NCI-H1694 (cell line): ENCODE measurements around the gene TMPRSS11D.

Experiments
- DNase-seq: peaks from one replicate; lab custom pipeline; 2025; lab: John Stamatoyannopoulos, UW

The TMPRSS11D gene, protein sequence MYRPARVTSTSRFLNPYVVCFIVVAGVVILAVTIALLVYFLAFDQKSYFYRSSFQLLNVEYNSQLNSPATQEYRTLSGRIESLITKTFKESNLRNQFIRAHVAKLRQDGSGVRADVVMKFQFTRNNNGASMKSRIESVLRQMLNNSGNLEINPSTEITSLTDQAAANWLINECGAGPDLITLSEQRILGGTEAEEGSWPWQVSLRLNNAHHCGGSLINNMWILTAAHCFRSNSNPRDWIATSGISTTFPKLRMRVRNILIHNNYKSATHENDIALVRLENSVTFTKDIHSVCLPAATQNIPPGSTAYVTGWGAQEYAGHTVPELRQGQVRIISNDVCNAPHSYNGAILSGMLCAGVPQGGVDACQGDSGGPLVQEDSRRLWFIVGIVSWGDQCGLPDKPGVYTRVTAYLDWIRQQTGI

DNA sequence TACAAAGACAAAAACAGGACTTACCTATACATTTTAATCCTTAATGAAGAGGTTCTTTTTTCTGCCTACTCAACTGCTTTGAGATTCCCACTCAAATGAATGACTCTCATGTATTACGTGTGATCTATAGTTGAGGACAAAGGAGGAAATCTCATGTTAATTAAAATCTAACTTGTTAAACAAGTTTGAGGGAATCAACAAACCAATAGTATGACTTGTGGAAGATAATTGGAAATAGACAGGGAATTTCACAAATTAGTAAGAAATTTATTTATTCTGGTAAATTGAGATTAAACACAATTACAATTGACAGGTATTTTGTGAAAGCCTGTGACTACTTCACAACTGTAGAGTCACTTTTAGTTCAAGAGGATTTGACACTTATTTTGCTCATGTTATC, at the start of gene TMPRSS11D:
TMPRSS11D (minus strand) TSS at position 101 of the 400 bp plus-strand sequence; CDS start at position 32, 69 bp downstream.
- no peak for DNase-seq

DNA sequence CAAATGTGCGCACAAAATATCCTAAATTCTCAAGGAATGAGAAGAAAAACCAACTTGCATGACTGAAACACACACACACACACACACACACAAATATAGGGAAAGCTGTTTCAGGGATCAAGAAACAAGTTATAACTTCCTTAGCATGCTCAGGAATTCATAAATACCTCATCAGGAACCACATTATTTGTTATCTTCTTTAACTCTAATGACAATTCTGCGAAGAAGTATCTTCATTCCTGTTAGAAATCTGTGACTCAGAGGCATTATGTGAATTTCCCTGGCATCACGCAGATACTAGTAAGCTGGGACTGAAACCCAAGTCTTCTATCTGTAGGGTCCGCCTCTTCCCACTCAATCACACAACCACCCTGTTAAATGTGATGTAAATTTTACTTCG, 49.2 kb upstream of the TMPRSS11D start:
- DNase-seq = no peak

DNA sequence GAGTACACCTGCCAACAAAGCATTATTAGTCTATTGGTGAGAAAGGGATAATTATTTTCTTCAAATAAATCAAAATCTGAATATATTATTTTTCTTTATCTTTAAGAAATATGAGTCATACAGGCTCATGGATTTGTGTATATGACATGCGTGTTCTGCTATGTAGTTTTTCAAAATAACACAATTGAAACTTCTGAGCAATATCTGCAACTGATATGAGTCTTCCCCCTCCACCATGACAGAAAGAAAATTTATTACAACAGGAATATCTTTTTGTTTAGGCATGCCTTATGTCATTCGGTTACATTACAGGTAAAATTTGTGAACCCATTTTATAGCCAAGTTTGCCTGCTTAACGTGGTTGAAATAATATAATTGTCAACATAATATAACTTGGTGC, 47.5 kb upstream of the TMPRSS11D start:
- no peak for DNase-seq

DNA sequence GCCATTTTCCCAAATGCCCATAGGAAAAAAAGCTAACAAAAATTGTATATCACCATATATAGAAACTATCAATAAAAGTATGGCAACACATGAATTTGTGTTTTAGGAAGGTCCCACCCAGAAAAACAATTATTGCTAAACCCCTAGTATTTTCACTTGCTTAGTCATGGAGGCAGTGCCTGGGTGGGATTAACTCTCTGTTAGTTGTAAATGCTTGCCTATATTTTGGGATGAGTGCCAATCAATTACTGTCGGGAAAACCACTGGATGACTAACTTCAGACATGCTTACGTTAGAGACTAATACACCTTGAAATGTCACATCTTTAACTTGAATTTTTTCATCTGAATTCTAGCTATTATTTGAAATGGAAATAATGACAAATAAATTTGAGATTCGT, 45.6 kb upstream of the TMPRSS11D start:
- no peak for DNase-seq

DNA sequence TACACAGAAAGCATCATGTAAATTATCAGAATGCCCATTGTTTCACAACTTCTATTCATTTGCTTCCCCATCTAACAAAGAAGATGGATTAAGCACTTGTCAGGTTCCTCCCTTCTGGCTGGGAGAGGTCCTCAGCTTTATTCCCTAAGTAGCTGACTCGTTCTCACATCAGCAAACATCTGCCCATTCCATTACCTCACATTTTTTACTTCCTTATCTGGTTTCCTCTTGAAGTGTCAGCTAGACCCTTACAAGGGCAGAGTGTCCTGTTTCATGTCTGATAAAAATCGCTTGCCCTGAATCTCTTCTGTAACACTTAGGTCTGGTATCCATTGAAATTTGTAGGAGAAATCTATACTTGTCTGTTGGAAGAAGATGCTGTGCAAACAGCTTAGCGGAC, 44.7 kb upstream of the TMPRSS11D start:
- DNase-seq = no peak

DNA sequence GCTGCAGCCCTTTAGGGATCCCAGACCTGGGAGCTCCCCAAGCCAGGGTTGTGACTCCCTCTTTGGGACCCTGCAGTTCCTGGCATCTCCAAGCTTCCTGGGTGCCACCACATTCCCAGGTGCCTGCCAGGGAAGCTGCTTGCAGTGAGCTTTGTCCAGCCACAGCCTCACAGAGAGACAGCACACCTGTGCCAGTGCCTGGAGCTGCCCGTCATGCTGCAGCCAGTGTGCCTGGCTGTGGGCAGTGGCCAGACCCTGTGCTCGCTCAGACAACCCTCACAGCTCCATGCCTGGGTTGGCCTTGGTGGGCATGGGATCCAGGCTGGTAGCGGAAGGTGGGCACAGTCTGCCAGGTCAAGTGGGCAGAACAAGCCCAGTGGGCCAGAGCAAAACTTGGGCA, 43.4 kb upstream of the TMPRSS11D start:
- no peak for DNase-seq

DNA sequence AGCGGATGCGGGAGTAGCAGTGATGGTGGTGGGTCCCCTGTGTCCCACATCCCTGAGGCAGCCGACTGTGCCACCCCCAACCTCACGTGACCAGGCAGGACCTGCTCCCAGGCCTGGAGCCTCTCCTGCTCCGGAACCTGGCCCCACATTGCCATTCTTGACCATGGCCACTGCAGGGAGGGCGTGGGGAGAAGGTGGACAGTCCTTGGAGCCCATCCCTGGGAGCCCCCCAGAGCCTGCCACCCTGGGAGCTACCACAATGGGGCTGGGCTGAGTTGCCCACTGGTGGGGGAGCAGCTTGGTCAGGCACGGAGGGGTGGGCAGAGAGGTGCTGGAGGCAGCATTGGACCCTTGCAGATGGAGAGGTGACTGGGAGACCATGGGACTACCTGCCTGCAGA, 42.7 kb upstream of the TMPRSS11D start:
- no peak for DNase-seq

DNA sequence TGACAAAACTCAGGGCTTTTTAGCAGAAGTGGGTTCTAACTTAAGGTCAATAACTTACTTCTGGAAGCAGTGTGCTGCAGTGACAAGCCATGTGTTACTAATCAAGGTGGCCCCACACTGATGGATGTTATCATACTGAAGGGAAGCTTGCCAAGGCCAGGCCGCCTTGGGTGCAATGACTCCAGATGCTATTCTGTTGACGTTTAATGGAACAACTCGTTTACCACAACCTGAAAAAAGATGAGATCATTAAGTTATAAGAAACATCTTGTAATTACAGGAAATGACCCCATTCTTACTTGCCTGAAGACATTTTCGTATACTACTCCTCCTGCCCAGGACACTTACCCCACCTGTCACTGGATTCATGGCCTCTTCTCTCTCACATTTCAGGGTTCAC, 38.9 kb upstream of the TMPRSS11D start:
- no peak for DNase-seq

DNA sequence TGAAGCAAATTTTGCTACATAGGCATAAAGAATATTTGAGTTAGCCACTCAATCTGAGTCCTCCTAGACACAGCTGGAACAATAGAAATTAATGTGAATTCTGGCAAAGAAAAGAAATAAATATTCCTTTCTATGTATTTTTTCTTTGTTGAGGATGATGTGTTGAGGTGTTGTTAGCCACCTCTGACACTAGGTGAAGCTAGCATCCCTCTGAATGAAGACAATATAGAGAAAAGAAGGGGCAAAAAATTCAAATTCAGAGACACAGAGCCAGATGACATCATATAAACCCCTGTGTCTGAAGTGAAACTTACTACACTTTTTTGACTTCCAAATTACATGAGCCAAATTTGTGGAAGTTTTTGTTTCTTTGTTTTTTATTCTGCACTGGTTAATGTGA, 34.6 kb upstream of the TMPRSS11D start:
- no peak for DNase-seq

DNA sequence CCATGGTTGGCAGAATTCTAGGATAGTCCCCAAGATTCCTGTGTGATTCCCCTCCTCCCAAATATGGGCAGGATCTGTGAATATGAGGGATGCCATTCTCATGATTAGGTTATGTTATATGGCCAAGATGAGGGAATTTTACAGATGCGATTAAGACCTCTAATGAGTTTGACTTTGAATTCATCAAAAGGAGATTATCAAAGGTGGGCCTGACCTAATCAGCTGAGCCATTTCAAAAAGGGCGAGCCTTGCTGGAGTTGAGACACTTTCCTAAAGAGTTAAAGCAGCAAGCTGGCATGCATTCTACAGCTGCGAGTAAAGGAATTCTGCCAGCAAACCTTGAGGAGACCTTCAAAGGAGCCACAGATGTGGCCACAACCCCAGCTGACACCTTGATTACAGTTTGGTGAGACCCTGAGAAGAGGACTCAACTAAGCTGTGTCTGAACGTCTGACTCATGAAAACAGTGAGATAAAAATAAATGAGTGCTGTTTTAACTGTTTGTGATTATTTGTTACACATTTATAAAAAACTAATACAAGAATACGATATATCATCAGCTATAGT, 31.7 kb upstream of the TMPRSS11D start:
- no peak for DNase-seq

DNA sequence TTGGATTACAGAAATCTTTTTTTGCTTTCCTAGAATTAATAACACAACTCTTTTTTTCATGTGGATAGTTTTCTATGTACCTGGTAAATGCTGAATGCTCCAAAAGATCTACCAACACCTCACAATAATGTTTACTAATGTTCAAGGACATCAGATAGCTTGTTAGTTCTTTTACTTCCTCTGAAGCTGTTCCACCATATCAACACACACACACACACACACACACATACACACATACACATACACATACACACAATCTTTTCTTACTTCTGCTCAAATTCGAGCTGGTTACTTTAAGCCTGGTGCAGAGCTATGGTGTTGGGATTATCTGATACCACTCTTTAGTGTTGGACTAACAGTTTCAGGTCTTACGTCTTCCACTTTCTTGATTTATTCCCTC, 28.3 kb upstream of the TMPRSS11D start:
- no peak for DNase-seq

DNA sequence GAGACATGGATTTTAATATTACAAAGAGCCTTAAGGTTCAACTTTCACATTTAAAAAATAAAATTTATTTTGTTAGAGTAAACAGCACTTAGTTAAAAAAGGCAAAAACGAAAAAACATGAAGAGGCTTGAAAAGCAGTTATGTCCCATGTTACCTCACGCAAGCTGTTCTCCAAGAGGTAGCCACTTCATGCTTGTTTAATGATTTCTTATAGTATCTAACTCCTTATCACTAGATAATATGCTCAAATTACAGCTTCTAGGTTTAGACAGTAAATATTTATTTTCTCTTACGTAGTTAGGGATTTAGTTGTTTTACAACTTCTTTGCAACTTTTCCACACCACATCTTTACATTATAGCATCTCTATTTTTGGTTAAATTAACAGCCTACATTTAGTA, 27.8 kb upstream of the TMPRSS11D start:
- no peak for DNase-seq

DNA sequence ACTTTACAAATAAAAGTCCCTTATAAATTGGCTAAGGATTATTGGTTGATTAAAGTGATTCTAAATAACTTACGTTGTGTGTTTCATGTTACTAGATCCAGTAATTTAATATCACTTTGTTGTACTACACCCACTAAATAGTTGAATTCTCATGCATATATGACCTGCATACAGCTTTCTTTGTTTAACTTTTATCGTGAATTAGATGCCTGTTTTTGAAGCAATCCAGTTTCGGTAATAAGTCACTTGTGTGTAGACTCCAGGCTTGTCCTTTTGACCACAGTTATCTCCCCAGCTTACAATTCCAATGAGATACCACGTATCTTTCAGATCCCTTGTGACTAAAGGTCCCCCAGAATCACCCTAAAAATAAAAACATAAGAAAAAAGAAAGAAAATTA, 27.3 kb upstream of the TMPRSS11D start:
- no peak for DNase-seq

DNA sequence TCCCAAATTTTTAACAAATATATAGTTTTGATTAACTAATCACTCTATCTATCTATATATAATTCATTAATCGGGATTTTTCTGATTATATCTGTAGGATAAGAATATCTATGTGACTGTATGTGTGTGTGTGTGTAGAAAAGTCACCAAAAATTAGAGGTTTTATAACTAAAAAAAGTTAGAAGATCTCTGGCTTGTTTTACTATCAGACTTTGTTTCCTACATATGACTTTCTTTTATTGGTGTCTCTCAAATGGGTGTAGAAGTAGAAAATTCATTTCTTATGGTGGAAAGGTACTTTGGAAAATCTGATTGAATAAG, 26.7 kb upstream of the TMPRSS11D start:
- no peak for DNase-seq

DNA sequence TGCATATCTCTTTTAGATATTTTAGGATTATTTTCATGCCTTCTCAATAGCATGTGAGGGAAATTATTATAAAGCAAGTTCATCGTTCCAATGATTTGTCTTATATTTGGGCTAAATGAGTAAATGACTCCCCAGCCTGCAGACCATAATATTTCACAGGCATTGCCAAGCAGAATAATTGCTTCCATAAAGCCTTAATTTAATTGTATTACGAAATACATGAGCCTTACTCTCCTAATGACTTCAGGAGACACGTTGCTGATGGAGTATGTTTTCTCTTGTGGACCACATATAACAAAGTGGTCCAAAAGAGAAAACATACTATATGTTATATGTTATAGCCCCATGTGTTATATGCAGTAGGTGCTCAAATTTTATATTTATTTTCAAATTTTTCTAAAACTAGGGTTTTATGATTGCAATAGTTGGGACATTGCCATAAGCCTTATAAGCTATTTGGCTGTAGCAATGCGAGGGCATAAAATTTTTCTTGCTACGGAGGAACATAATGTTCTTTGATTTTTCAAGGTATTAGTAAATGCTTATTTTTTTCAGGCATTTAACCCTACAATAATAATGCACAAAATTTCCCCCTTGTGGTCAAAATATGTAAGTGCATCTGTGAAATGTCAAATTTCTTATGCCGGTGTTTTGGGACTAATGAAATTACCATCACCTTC, 26.2 kb upstream of the TMPRSS11D start:
- no peak for DNase-seq

DNA sequence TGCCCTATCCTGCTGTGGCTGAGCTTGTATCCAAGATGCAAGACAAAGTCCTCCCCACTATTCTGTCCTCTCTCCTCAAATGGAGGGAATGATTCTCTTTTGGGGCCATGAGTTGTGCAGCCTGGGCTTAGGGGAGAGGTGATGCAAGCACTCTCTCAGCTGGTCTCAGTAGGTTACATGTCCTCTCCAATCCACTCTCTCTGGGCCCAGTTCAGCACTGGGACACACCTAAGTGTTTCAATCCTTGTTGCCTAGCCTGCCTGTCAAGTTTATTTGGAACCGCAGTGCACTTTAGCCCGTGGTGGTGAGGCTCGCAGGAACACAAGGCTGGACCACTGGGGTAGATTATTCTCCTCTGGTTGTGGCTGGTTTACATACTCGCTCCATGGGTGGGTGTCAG, 23.8 kb upstream of the TMPRSS11D start:
- DNase-seq = no peak

DNA sequence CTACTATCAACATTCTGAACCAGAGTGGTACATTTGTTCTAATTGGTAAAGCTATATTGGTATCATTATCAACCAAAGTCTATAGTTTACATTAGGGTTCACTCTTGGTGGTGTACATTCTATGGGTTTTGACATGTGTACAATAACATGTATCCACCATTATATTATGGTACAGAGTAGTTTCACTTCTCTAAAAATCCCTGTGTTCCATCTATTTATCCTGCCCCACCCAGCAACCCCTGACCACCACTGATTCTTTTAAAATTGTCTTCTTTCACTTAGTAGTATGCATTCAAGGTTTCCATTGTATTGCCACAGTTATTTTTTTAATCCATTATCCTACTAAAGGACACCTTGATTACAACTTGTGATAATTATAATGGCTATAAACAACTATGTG, 15.3 kb upstream of the TMPRSS11D start:
- DNase-seq = no peak

DNA sequence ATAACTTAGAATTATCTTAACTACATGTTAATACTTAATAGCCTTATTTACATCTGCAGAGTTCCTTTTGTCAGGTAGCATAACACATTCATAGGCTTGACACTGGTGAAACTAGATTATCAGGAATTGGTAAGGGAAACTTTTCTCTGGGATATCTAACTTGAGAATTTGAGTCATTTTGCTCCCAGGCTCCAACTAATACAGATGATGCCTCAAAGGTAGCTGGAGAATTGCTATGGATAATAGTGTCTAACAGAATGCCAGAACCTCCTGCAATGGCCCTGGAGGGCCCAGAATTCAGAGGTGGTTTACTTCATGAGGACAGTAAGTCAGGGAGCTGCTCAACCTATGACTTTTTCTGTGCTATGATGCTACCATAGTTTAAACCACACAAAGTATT, 13.9 kb upstream of the TMPRSS11D start:
- DNase-seq = no peak

DNA sequence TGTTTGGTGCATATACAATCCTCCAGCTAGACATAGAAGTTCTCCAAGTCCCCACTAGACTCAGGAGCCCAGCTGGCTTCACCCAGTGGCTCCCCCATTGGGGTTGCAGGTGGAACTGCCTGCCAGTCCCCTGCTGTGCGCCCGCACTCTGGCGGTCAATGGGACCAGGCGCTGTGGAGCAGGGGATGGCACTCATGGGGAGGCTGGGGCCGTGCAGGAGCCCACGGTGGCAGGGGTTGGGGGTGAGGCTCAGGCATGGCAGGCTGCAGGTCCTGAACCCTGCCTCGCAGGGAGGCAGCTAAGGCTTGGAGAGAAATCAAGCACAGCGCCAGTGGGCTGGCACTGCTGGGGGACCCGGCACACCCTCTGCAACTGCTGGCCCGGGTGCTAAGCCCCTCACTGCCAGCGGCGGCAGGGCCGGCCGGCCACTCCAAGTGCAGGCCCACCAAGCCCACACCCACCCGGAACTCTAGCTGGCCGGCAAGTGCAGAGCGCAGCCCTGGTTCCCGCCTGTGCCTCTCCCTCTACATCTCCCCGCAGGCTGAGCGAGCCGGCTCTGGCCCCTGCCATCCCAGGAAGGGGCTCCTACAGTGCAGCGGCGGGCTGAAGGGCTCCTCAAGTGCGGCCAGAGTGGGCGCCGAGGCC, 12.7 kb upstream of the TMPRSS11D start:
- DNase-seq = no peak

DNA sequence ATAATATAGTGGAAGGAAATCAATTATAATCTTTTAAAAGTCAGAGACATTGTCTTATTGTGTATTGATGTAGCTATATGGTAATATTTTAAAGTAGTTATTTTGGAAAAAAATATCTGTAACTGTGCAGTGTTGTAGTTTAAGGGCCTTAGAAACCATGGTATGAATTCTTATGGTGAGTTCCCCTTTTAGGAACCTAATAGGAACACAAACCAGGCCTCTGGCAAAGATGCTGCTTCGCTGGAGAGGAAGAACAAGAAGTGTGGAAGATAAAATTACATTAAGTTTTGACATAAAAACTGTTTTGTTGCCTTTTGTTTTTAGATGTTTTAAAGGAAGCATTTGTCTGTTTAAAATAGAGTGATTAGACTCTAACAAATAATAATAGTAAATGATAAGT, 10.9 kb upstream of the TMPRSS11D start:
- DNase-seq = no peak

DNA sequence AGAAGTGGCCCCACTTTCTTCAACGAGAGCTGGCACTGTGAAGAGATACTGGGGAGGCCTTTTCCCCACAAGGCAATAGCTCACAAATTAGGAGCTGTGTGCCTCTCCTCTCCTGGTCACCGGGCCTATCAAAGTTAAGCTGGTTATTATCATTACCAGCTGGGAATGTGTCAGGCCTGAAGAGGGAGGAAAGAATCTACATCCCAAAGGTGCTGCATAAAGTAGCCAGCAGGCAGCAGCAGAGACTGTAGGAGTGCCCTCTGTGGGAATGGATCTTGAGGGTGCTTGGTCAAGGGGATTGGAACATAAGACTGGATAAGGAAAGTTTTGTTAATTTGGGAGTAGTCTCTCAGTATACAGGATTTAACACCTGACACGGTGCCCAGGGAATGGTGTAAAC, 9.1 kb upstream of the TMPRSS11D start:
- DNase-seq = no peak

DNA sequence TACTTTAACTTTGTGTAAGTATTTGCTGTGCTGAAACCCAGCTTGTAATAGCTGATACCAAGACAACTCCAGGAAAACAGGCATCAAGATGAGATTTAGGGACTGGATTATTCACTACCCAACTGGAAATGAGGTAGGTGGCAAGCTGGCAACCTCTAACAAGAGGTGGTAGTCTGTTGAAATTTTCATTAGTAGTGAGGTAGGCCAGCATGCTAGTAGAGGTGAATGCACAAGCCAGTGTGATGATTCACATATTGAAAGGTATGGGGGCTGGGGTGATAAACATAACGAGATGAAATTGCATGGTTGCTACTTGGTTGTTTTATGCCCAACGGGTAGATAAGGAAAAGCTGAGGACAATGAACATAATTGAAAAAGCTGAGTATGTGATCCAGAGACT, 8.5 kb upstream of the TMPRSS11D start:
- no peak for DNase-seq

DNA sequence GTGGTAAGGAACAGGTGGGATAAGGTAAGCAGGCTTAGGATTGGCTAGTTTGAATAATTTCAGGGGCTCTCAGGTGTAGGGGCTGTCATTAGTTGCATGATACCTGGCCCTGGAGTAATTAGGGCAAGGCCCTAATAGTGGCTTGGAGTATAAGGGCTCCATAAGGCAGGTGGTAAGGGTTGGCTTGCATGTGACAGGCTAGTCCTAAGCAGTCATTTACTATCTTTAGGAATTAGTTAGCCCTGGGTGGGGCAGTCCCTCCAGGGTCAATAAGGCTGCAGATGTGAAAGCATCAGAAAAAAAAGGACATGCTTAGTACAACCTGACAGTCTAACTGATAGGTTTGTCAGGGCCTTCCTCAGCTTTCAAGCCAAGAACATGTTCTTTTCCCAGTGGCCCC, 7.8 kb upstream of the TMPRSS11D start:
- DNase-seq = no peak
